ENCODE results near the gene CHN2. TPM values are rescaled to one million over a fixed set of nuclear protein-coding genes. Genes with fewer than 3 reads are reported as not detected.
A peak's percentile ranks its signal among the peaks of the same experiment; 100 is the strongest.

The CHN2 gene
- total RNA-seq, 2 experiments from 2014 or later = 2.1 to 3.5 TPM

- H3K36me3 ChIP-seq (ENCODE audit: insufficient read depth, low read length) = no peaks in the 10 kb centered on the region
- no peak overlapping the region for H3K27ac ChIP-seq (ENCODE audit: low read depth in 1 of 2, low read length in 2 of 2)
- peaks cover 6% of the 10 kb centered on the region for H3K4me1 ChIP-seq (ENCODE audit: insufficient read depth, low read length)
- H3K27me3 ChIP-seq (ENCODE audit: control insufficient read depth in 1 of 2, insufficient read depth in 2 of 2, low read length in 2 of 2) = no peaks in the 10 kb centered on the region
- CTCF ChIA-PET = no interaction called here
- H3K9me3 ChIP-seq (ENCODE audit: control insufficient read depth in 1 of 2, insufficient read depth in 1 of 2, low read length in 2 of 2) = no peaks in the 10 kb centered on the region
- no peaks in the 10 kb centered on the region for H3K27me3 Mint-ChIP-seq
- no peaks in the 10 kb centered on the region for H3K9me3 Mint-ChIP-seq
- TF ChIP-seq, protein P1, sequence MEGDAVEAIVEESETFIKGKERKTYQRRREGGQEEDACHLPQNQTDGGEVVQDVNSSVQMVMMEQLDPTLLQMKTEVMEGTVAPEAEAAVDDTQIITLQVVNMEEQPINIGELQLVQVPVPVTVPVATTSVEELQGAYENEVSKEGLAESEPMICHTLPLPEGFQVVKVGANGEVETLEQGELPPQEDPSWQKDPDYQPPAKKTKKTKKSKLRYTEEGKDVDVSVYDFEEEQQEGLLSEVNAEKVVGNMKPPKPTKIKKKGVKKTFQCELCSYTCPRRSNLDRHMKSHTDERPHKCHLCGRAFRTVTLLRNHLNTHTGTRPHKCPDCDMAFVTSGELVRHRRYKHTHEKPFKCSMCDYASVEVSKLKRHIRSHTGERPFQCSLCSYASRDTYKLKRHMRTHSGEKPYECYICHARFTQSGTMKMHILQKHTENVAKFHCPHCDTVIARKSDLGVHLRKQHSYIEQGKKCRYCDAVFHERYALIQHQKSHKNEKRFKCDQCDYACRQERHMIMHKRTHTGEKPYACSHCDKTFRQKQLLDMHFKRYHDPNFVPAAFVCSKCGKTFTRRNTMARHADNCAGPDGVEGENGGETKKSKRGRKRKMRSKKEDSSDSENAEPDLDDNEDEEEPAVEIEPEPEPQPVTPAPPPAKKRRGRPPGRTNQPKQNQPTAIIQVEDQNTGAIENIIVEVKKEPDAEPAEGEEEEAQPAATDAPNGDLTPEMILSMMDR (IDR thresholded peaks at IDR 0.05) = no peak
- H3K4me3 ChIP-seq (ENCODE audit: low read length) = no peak overlapping the region
- no peaks in the 10 kb centered on the region for H3K4me1 Mint-ChIP-seq (ENCODE audit: low read depth)
- no peak overlapping the region for H3K27ac Mint-ChIP-seq
- POLR2A ChIA-PET = no interaction called here
- DNase-seq (peak in 3 of 14 experiments; percentile 15 to 28 (median 25)), ATAC-seq (ENCODE audit: poor library complexity) (no peak)
- no peak overlapping the region for H3K4me3 Mint-ChIP-seq
- H3K36me3 Mint-ChIP-seq (ENCODE audit: low read depth) = no peaks in the 10 kb centered on the region
- intact Hi-C loops (cut with DNase I, micrococcal nuclease) = loop anchor here in 1 of 2 experiments (5.0 kb wide), 1 partner anchor 153 kb away; the partner anchor contains the start of gene CHN2
These were observed 151.0 kb downstream of the CHN2 start for GRCh38 chr7:29345590-29345989.

GRCh38 chr7:29346231-29346978, 151.8 kb downstream of the CHN2 start:
- Mint-ChIP-seq H3K36me3 (ENCODE audit: low read depth) (no peaks in the 10 kb centered on the region), H3K4me3 (no peak overlapping the region), H3K9me3 (no peaks in the 10 kb centered on the region), H3K27me3 (no peaks in the 10 kb centered on the region), H3K4me1 (ENCODE audit: low read depth) (no peaks in the 10 kb centered on the region), H3K27ac (no peak overlapping the region)
- intact Hi-C loops (cut with DNase I, micrococcal nuclease) = loop anchor here in 1 of 2 experiments (5.0 kb wide), 1 partner anchor 154 kb away; the partner anchor contains the start of gene CHN2
- Histone ChIP-seq H3K9me3 (ENCODE audit: control insufficient read depth in 1 of 2, insufficient read depth in 1 of 2, low read length in 2 of 2) (no peaks in the 10 kb centered on the region), H3K36me3 (ENCODE audit: insufficient read depth, low read length) (no peaks in the 10 kb centered on the region), H3K27ac (ENCODE audit: low read depth in 1 of 2, low read length in 2 of 2) (no peak overlapping the region), H3K27me3 (ENCODE audit: control insufficient read depth in 1 of 2, insufficient read depth in 2 of 2, low read length in 2 of 2) (no peaks in the 10 kb centered on the region), H3K4me1 (ENCODE audit: insufficient read depth, low read length) (peaks cover 6% of the 10 kb centered on the region), H3K4me3 (ENCODE audit: low read length) (no peak overlapping the region)
- ChIA-PET POLR2A (no interaction called here), CTCF (interaction anchor here (0.6 kb wide), 1 partner anchor 44 kb away, joined by 4 read pairs; no protein-coding TSS in a partner anchor)
- ATAC-seq (ENCODE audit: poor library complexity) (no peak), DNase-seq (no peak)
- TF ChIP-seq, protein P1 (IDR thresholded peaks at IDR 0.05) = no peak

DNA sequence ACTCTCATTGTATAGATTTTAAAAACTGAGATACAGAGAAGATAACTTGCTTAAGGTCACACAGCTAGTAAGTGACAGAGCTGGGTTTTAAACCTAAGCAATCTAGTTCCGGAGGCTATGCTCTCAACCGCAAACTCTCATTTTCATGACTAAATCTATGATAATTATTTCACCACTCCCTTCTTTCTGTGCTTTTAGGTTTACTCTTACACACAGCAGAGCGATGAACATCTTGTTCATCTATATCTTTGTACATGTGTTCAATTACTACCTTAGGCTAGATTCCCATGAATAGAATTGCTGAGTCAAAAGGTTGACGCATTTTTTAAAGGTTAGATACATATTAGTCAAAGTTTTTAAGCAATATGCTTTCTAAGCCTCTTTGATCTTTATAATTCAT, 154.8 kb downstream of the CHN2 start:
- no peak overlapping the region for H3K27ac Mint-ChIP-seq
- CTCF ChIA-PET = no interaction called here

More for the DNA sequence above, 154.8 kb downstream of the CHN2 start:
- DNase-seq (no peak), ATAC-seq (ENCODE audit: poor library complexity) (no peak)
- no peaks in the 10 kb centered on the region for H3K36me3 ChIP-seq (ENCODE audit: insufficient read depth, low read length)
- Mint-ChIP-seq H3K36me3 (ENCODE audit: low read depth) (no peaks in the 10 kb centered on the region), H3K27me3 (no peaks in the 10 kb centered on the region), H3K4me3 (no peak overlapping the region), H3K9me3 (no peaks in the 10 kb centered on the region), H3K4me1 (ENCODE audit: low read depth) (no peaks in the 10 kb centered on the region)
- TF ChIP-seq, protein P1 (IDR thresholded peaks at IDR 0.05) = no peak
- no peaks in the 10 kb centered on the region for H3K9me3 ChIP-seq (ENCODE audit: control insufficient read depth in 1 of 2, insufficient read depth in 1 of 2, low read length in 2 of 2)
- intact Hi-C loops (cut with DNase I, micrococcal nuclease) = loop anchor here in 1 of 2 experiments (5.0 kb wide), 1 partner anchor 157 kb away; the partner anchor contains the start of gene CHN2
- H3K4me1 ChIP-seq (ENCODE audit: insufficient read depth, low read length) = no peaks in the 10 kb centered on the region
- H3K4me3 ChIP-seq (ENCODE audit: low read length) = no peak overlapping the region
- no peak overlapping the region for H3K27ac ChIP-seq (ENCODE audit: low read depth in 1 of 2, low read length in 2 of 2)
- POLR2A ChIA-PET = no interaction called here
- H3K27me3 ChIP-seq (ENCODE audit: control insufficient read depth in 1 of 2, insufficient read depth in 2 of 2, low read length in 2 of 2) = no peaks in the 10 kb centered on the region

Measured in CD4-positive, alpha-beta T cell (primary cell).